Ovary (tissue), 9 donors: Measurements from ENCODE around the gene F13A1. TPM values are rescaled to one million over a fixed set of nuclear protein-coding genes. Genes with fewer than 3 reads are reported as not detected.

Source experiments
- DNase-seq, 5 donors: peaks; one replicate each; pipeline ENCODE4 v3.0.0-alpha.2; 2019 to 2020
- H3K27ac ChIP-seq, 2 donors: fragments of 200-600 bp; one replicate each; pipeline versions ENCODE4 v1.5.1 to v1.8.0; 2019 to 2022
- H3K27me3 ChIP-seq: fragments of 200-600 bp; one replicate; pipeline ENCODE4 v1.8.0; 2022
- H3K36me3 ChIP-seq: fragments of 200-600 bp; sonication (generic); one replicate; pipeline ENCODE4 v1.5.1; 2019
- H3K4me1 ChIP-seq: one replicate; pipeline ENCODE4 v1.8.1; 2013; ENCODE audit warnings: mild to moderate bottlenecking, moderate library complexity; ENCODE audit not compliant: insufficient read depth
- H3K4me3 ChIP-seq: fragments of 200-600 bp; sonication (generic); one replicate; pipeline ENCODE4 v1.5.1; 2017
- H3K9me3 ChIP-seq, 2 donors: fragments of 200-600 bp in 1 of 2; sonication (generic) in 1 of 2; one replicate each; pipeline versions ENCODE4 v1.5.1 to v1.8.1; 2013 to 2019; ENCODE audit warnings: mild to moderate bottlenecking in 1 of 2, moderate library complexity in 1 of 2
- EP300 ChIP-seq: sonication (generic); formaldehyde crosslinking; IDR thresholded peaks from one replicate; pipeline ENCODE4 v1.6.1; 2017; ENCODE audit warnings: antibody characterized with exemption
- POLR2A ChIP-seq: fragments of 450-650 bp; IDR thresholded peaks from one replicate; pipeline ENCODE4 v1.6.1; 2017; ENCODE audit warnings: antibody characterized with exemption, mild to moderate bottlenecking, moderate library complexity
- WGBS, 3 donors: extraction: QIAGEN DNeasy Blood & Tissue Kit in 1 of 3; methylation state at CpG; one replicate each; pipeline versions ENCODE4 v1.1.5 to v1.1.7; 2013 to 2017; 5-methylcytosine and 5-hydroxymethylcytosine counted together
- intact Hi-C, 4 donors: fragments of 100-400 bp; cut with DNase I; formaldehyde crosslinking; loops; one replicate each; pipeline versions ENCODE4 v1.11.0 to v1.15.1; 2022 to 2023
- polyA plus RNA-seq, 2 donors: library from polyadenylated mRNA; stranded (reverse); fragments of 200-250 nt in 1 of 2; fragments of 350-450 nt in 1 of 2; fragmentation: Illumina TruSeq in 1 of 2; extraction: RNeasy Lipid Tissue Mini Kit (QIAGEN cat#74804) in 1 of 2; gene quantifications; one replicate each; pipeline ENCODE4 v1.2.3, GENCODE V29; 2013 to 2014
- total RNA-seq, 7 donors: library from RNA; depleted of rRNA in 2 of 7; stranded (reverse); fragments of >200 nt in 2 of 7; fragmentation: NEBNext Ultra II Directional in 3 of 7; extraction: Animal tissue kit (Norgen Biotek cat#: 25700) in 3 of 7; gene quantifications; one replicate each; pipeline versions ENCODE4 v1.1.0 to v1.2.4, GENCODE V29; 2016 to 2023
- TF ChIP-seq, protein P1 (sequence below), 3 donors: fragments of 450-650 bp in 2 of 3; fragments of 200-600 bp in 1 of 3; IDR thresholded peaks; one replicate each; pipeline versions ENCODE4 v1.5.1 to v1.8.0; 2016 to 2022; ENCODE audit warnings: antibody characterized with exemption in 3 of 3, mild to moderate bottlenecking in 1 of 3
- donor health status: DM: no; HTN: no; CAD: no; lungs with moderate emphysema.
- donor health status: DM: no; HTN: no; CAD: no.
- donor health status: Bipolar disorder and iron deficiency.
- donor health status: DM: yes; HTN: yes; CAD: no.
- donor health status: DM: no; HTN: no; CAD: no.
- donor health status: DM: yes; HTN: yes; CAD: no.

Gene F13A1
- total and polyA plus RNA-seq, 9 donors, result 6.2 to 124 (median 25.9) TPM

DNA sequence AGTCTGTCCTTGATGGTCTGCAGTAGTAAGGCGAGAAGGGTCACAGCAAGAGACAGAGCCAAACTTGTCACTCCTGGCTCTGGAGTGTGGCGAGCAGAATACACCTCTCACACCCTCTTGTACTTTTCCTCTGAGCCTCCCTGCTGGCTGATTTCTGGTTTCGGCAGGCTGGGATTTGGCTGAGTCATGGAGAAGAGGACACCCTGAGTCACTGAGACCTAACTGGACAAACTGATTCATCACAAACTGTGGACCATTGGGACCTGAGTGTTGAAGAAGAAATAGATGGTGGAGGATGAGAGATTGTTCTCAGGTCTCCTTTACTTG is 101.7 kb downstream of the F13A1 start:
- Histone ChIP-seq H3K9me3 (no peaks in the 10 kb centered on the region), H3K4me1 (no peaks in the 10 kb centered on the region), H3K27ac (no peak overlapping the region), H3K4me3 (no peak overlapping the region), H3K27me3 (no peaks in the 10 kb centered on the region), H3K36me3 (no peaks in the 10 kb centered on the region)
- TF ChIP-seq EP300 (no peak), POLR2A (no peak)
- TF ChIP-seq, protein P1, sequence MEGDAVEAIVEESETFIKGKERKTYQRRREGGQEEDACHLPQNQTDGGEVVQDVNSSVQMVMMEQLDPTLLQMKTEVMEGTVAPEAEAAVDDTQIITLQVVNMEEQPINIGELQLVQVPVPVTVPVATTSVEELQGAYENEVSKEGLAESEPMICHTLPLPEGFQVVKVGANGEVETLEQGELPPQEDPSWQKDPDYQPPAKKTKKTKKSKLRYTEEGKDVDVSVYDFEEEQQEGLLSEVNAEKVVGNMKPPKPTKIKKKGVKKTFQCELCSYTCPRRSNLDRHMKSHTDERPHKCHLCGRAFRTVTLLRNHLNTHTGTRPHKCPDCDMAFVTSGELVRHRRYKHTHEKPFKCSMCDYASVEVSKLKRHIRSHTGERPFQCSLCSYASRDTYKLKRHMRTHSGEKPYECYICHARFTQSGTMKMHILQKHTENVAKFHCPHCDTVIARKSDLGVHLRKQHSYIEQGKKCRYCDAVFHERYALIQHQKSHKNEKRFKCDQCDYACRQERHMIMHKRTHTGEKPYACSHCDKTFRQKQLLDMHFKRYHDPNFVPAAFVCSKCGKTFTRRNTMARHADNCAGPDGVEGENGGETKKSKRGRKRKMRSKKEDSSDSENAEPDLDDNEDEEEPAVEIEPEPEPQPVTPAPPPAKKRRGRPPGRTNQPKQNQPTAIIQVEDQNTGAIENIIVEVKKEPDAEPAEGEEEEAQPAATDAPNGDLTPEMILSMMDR (IDR thresholded peaks at IDR 0.05), result no peak
- intact Hi-C loops, result no loop called here
- no peak for DNase-seq
- WGBS, 3 donors, result 50 to 54% (median 54%) methylated on average over 3 of the region's 3 CpGs

DNA sequence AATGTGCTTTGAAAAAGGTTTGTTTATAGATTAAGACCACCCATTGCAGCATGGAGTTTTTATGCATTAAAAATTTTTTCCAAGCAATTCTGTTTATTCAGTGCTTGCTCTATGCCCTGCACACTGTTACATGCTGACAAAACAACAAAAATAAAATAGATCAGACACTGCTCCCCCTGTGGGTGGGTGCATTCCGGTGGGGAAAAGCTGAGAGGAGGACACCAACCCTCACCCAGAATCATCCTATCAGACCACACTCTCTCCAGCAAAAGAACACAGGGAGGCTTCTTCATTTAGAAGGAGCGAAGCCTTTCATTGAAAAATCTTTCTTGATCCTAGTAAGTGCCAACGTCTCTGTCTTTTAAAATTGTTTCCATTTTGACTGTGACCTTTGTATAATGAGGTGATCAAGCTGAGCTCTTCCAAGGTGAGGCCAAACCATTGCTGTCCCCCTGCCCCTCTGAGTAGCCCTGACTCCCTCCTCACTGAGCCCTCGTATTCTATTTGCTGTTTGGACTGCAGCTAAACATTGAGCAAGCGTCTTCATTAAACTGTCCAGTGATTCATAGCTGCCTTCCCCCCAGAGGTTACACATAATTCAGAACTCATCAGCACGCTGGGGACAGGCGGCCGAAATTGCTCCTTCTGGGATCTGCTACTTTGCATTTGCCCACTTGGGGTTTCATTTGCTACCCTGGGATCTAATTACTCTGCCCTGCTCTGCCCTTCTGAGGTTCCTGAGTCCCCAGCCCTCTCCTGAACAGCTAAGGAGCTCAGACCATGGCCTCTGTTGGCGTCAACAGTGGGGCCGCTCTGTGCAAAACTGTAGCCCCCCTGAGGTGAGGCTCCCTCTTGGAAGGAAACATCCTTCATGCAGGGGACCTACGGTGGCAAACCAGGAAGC is 102.4 kb downstream of the F13A1 start:
- Histone ChIP-seq H3K36me3 (no peaks in the 10 kb centered on the region), H3K27ac (no peak overlapping the region), H3K4me1 (no peaks in the 10 kb centered on the region), H3K9me3 (no peaks in the 10 kb centered on the region), H3K4me3 (no peak overlapping the region), H3K27me3 (no peaks in the 10 kb centered on the region)
- intact Hi-C loops, result no loop called here
- TF ChIP-seq, protein P1 (IDR thresholded peaks at IDR 0.05), result no peak
- TF ChIP-seq EP300 (no peak), POLR2A (no peak)
- DNase-seq, result no peak
- 20 to 29% (median 20%) methylated on average over 11 of the region's 11 CpGs for WGBS, 3 donors

DNA sequence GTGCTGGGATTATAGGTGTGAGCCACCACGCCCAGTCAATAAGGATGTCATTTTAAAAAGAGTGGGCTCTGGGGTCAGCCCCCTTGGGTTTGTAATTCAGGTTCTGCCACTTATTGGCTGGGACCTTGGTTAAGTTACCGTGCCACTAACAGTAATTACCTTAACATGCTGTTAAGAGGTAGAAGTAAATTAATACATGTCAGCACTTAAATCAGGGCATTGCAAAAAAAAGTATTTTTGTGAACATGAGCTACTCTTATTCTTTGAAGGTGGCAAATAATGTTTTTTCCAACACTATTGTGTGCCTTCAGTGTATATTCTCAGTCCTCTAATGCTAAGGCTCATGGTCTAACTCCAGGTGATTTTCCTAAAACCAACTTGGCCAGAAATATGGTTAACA is 109.5 kb downstream of the F13A1 start:
- no peak for DNase-seq
- Histone ChIP-seq H3K4me3 (no peak overlapping the region), H3K27ac (no peak overlapping the region), H3K27me3 (no peaks in the 10 kb centered on the region), H3K36me3 (no peaks in the 10 kb centered on the region), H3K4me1 (no peaks in the 10 kb centered on the region), H3K9me3 (no peaks in the 10 kb centered on the region)
- intact Hi-C loops, result no loop called here
- no peak for TF ChIP-seq EP300
- WGBS, 3 donors, result 73 to 86% (median 85%) methylated on average over 2 of the region's 2 CpGs

DNA sequence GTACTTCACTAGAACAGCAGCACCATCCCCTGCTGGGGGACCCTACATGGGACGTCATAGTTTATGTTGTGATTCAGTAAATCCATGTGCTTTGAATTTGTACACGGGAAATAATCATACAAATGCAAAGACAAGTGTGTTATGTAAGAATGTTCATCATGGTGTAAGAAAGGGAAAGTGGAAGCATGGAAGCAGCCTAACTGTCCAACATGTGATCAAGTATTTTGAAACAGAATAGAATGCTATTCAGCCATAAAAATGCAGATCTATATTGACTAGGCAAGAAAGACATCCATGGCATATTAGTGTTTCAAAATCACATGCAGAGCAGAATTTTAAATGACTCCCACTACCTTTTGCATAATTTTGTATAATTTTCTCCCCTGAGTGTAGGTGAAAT is 117.6 kb downstream of the F13A1 start:
- intact Hi-C loops, result no loop called here
- H3K36me3 ChIP-seq, result no peaks in the 10 kb centered on the region
- H3K27me3 ChIP-seq, result no peaks in the 10 kb centered on the region
- DNase-seq, result no peak
- no peak for TF ChIP-seq POLR2A
- TF ChIP-seq, protein P1 (IDR thresholded peaks at IDR 0.05), result no peak
- no peak for TF ChIP-seq EP300
- WGBS, 3 donors, result 70 to 73% (median 71%) methylated on average over 2 of the region's 2 CpGs
- H3K4me1 ChIP-seq, result no peaks in the 10 kb centered on the region
- H3K27ac ChIP-seq, result no peak overlapping the region
- H3K4me3 ChIP-seq, result no peak overlapping the region
- H3K9me3 ChIP-seq, result no peaks in the 10 kb centered on the region

DNA sequence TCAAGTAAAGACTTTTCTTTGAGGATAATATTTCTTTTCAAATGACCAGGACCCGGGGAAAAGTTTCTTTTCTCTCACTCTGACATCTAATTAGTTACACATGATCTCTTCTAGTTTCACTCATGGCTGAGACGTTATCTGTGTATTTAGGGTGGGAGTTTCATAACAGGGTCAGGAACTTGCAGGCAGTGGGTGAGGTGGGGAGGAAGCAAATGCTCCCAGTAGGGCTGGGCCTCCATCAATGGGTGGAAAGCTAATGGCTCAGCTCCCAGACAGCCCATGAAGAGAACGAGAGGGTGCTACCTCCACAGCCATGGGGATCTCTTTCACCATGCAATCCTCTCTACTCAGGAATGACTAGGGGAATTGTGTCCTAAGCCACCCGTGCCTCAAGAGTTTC is 119.3 kb downstream of the F13A1 start:
- intact Hi-C loops, result no loop called here
- TF ChIP-seq EP300 (no peak), POLR2A (no peak)
- DNase-seq, result no peak
- Histone ChIP-seq H3K9me3 (no peaks in the 10 kb centered on the region), H3K36me3 (no peaks in the 10 kb centered on the region), H3K4me3 (no peak overlapping the region), H3K4me1 (no peaks in the 10 kb centered on the region), H3K27ac (no peak overlapping the region), H3K27me3 (no peaks in the 10 kb centered on the region)
- 14 to 29% (median 19%) methylated on average over 4 of the region's 4 CpGs for WGBS, 3 donors
